ENCODE results near the gene VDAC1.

The VDAC1 gene

DNA sequence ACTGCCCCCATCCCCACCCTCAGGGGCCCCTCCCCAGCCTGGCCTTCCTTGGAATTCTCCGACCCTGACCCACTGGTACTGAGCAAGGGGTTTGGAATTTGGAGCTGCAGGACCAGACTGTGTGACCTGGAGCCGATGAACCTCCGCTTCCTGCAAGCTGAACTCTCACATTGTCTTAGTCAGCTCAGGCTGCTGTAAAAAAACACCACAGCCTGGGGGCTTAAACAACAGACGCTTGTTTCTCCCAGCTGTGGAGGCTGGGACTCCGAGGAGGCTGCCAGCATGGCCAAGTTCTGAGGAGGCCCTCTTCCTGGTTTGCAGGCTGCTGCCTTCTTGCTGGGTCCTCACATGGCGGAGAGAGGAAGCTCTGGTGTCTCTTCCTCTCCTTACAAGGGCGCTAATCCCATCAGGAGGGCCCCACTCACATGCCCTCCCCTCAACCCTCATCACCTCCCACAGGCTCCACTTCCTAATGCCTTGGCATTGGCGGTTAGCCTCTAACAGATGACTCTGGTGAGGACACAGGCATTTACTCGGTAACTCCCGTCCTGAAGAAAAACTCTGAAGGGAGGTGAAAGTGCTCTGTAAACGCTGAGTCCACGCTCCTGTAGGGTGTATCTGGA is 78.8 kb downstream of the VDAC1 start:
- no peak for DNase-seq (ENCODE audit: extremely low read depth, low read depth)
- H3K4me3 ChIP-seq (replicated peaks; ENCODE audit: low read depth, low read length), result no peak overlapping the region
- TF ChIP-seq, protein P1, sequence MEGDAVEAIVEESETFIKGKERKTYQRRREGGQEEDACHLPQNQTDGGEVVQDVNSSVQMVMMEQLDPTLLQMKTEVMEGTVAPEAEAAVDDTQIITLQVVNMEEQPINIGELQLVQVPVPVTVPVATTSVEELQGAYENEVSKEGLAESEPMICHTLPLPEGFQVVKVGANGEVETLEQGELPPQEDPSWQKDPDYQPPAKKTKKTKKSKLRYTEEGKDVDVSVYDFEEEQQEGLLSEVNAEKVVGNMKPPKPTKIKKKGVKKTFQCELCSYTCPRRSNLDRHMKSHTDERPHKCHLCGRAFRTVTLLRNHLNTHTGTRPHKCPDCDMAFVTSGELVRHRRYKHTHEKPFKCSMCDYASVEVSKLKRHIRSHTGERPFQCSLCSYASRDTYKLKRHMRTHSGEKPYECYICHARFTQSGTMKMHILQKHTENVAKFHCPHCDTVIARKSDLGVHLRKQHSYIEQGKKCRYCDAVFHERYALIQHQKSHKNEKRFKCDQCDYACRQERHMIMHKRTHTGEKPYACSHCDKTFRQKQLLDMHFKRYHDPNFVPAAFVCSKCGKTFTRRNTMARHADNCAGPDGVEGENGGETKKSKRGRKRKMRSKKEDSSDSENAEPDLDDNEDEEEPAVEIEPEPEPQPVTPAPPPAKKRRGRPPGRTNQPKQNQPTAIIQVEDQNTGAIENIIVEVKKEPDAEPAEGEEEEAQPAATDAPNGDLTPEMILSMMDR (IDR thresholded peaks at IDR 0.05; ENCODE audit: low read depth, low read length, missing control alignments), result no peak

DNA sequence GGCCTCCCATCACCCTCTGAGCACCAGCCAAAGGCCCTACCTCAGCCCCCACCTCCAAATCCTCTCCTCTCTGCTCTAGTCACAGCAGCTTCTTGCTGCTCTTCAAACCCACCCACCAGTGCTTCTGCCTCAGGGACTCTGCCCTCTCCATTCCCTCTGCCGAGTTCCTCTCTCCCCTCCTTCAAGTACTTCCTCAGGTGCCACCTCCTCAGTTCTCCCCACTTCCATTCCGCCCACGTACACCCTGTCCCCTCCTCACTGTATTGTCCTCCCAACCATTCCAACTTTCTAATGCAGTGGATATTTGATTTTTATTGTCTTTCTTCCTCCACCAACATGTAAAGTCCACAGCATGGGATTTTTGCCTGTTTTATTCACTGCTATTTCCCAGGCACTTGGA is 79.5 kb downstream of the VDAC1 start:
- TF ChIP-seq, protein P1 (IDR thresholded peaks at IDR 0.05; ENCODE audit: low read depth, low read length, missing control alignments), result no peak
- no peak for DNase-seq (ENCODE audit: extremely low read depth, low read depth)
- H3K4me3 ChIP-seq (replicated peaks; ENCODE audit: low read depth, low read length), result no peak overlapping the region

GRCh38 chr5:133924221-133924920 is 80.4 kb downstream of the VDAC1 start:
- DNase-seq (ENCODE audit: extremely low read depth, low read depth), result no peak
- TF ChIP-seq, protein P1 (IDR thresholded peaks at IDR 0.05; ENCODE audit: low read depth, low read length, missing control alignments), result no peak
- no peak overlapping the region for H3K4me3 ChIP-seq (replicated peaks; ENCODE audit: low read depth, low read length)

- H3K4me3 ChIP-seq (replicated peaks; ENCODE audit: low read depth, low read length), result no peak overlapping the region
- no peak for DNase-seq (ENCODE audit: extremely low read depth, low read depth)
- TF ChIP-seq, protein P1 (IDR thresholded peaks at IDR 0.05; ENCODE audit: low read depth, low read length, missing control alignments), result no peak
Measured at GRCh38 chr5:133921979-133922378, 82.8 kb downstream of the VDAC1 start.
